CD4-positive, alpha-beta T cell treated with Interleukin-4 for 4 hours (primary cell): ENCODE measurements around the gene LIPC.

ENCODE experiments used
- DNase-seq: peaks from one replicate; pipeline ENCODE4 v3.0.0-alpha.2; 2020

LIPC gene

GRCh38 chr15:58559904-58560588, 128.3 kb downstream of the LIPC start:
- no peak for DNase-seq

GRCh38 chr15:58561321-58561720, 129.5 kb downstream of the LIPC start:
- no peak for DNase-seq

- DNase-seq, result no peak
Measured at GRCh38 chr15:58562135-58562534, 130.3 kb downstream of the LIPC start.

GRCh38 chr15:58564981-58565380, 133.2 kb downstream of the LIPC start:
- no peak for DNase-seq

GRCh38 chr15:58565619-58566018, 133.8 kb downstream of the LIPC start:
- DNase-seq, result no peak

GRCh38 chr15:58566029-58566428, 134.2 kb downstream of the LIPC start:
- no peak for DNase-seq

- DNase-seq, result no peak
Measured at GRCh38 chr15:58568157-58568571, 136.4 kb downstream of the LIPC start.

- DNase-seq, result no peak
Measured at GRCh38 chr15:58569455-58569854, 137.7 kb downstream of the LIPC start.

GRCh38 chr15:58571491-58571890, 139.7 kb downstream of the LIPC start:
- DNase-seq, result no peak

- DNase-seq, result no peak
Measured at GRCh38 chr15:58572521-58572920, 140.7 kb downstream of the LIPC start.

GRCh38 chr15:58573270-58573669, 141.5 kb downstream of the LIPC start:
- DNase-seq, result no peak

GRCh38 chr15:58574631-58575030, 142.8 kb downstream of the LIPC start:
- DNase-seq, result no peak

GRCh38 chr15:58575045-58575786, 143.4 kb downstream of the LIPC start:
- no peak for DNase-seq

- DNase-seq, result no peak
Measured at GRCh38 chr15:58576657-58577056, 144.9 kb downstream of the LIPC start.

GRCh38 chr15:58582160-58582559, 150.4 kb downstream of the LIPC start:
- no peak for DNase-seq

- DNase-seq, result no peak
Measured at GRCh38 chr15:58583171-58583908, 151.5 kb downstream of the LIPC start.

GRCh38 chr15:58584789-58585461, 153.1 kb downstream of the LIPC start:
- no peak for DNase-seq

- no peak for DNase-seq
Measured at GRCh38 chr15:58585693-58586443, 154.1 kb downstream of the LIPC start.

- DNase-seq, result no peak
Measured at GRCh38 chr15:58587486-58587885, 155.7 kb downstream of the LIPC start.

GRCh38 chr15:58588096-58588495, 156.3 kb downstream of the LIPC start:
- no peak for DNase-seq

- no peak for DNase-seq
Measured at GRCh38 chr15:58589047-58589446, 157.3 kb downstream of the LIPC start.

- DNase-seq, result no peak
Measured at GRCh38 chr15:58590236-58590635, 158.4 kb downstream of the LIPC start.

- DNase-seq, result no peak
Measured at GRCh38 chr15:58590926-58591325, 159.1 kb downstream of the LIPC start.
